Bronchial epithelial cell (primary cell): ENCODE data around the gene CMTR2. TPM values are rescaled to one million over a fixed set of nuclear protein-coding genes. Genes with fewer than 3 reads are reported as not detected.
A peak's percentile ranks its signal among the peaks of the same experiment; 100 is the strongest.
"Not testable (repeated sequence)": the region's sequence is repeated elsewhere in the genome, so short reads cannot be mapped to it uniquely, and the experiment has no call there.

Experiments used
- DNase-seq: peaks from one replicate; pipeline ENCODE4 v3.0.0-alpha.2; 2010; ENCODE audit warnings: low read depth
- FAIRE-seq: peaks from 2 replicates; lab custom pipeline; 2011; peaks lifted over from hg19 to GRCh38; lab: Jason Lieb, UNC
- H3K27me3 ChIP-seq: 2 replicates; pipeline ENCODE4 v1.5.1; 2011; ENCODE audit warnings: low read length; ENCODE audit not compliant: control insufficient read depth, insufficient read depth
- H3K36me3 ChIP-seq: 2 replicates; pipeline ENCODE4 v1.5.1; 2011; ENCODE audit warnings: low read length; ENCODE audit not compliant: control insufficient read depth, insufficient read depth
- H3K4me3 ChIP-seq: 2 replicates; pipeline ENCODE4 v1.5.1; 2011; ENCODE audit warnings: mild to moderate bottlenecking, low read depth, low read length, control low read depth
- CTCF ChIP-seq: IDR thresholded peaks from 2 replicates; pipeline ENCODE4 v1.5.1; 2011; ENCODE audit warnings: mild to moderate bottlenecking, moderate library complexity, low read length, control low read depth, inconsistent platforms; ENCODE audit not compliant: insufficient read depth, severe bottlenecking
- total RNA-seq: library from RNA; depleted of rRNA; stranded (reverse); fragments of >200 nt; gene quantifications from 2 replicates; pipeline ENCODE4 v1.2.1, GENCODE V29; 2014

Gene CMTR2
- total RNA-seq, 1 donor from 2014 or later, result 37.4 TPM

- no peak for TF ChIP-seq CTCF
- DNase-seq (no peak), FAIRE-seq (no peak)
- H3K36me3 ChIP-seq, result no peaks in the 10 kb centered on the region
- H3K27me3 ChIP-seq, result no peaks in the 10 kb centered on the region
- H3K4me3 ChIP-seq, result no peak overlapping the region
These were observed 8.1 kb upstream of the CMTR2 start for GRCh38 chr16:71297341-71297634.

GRCh38 chr16:71296584-71297340 lies 7.6 kb upstream of the CMTR2 start:
- H3K4me3 ChIP-seq, result no peak overlapping the region
- H3K27me3 ChIP-seq, result no peaks in the 10 kb centered on the region
- FAIRE-seq (no peak), DNase-seq (no peak)
- no peak for TF ChIP-seq CTCF
- no peaks in the 10 kb centered on the region for H3K36me3 ChIP-seq

GRCh38 chr16:71295950-71296349 lies 6.7 kb upstream of the CMTR2 start:
- no peak for DNase-seq
- no peak for TF ChIP-seq CTCF
- no peak for FAIRE-seq
- no peaks in the 10 kb centered on the region for H3K27me3 ChIP-seq
- H3K36me3 ChIP-seq, result no peaks in the 10 kb centered on the region
- no peak overlapping the region for H3K4me3 ChIP-seq

GRCh38 chr16:71293919-71294318 lies 4.7 kb upstream of the CMTR2 start:
- no peak for TF ChIP-seq CTCF

GRCh38 chr16:71292095-71292494 lies 2.9 kb upstream of the CMTR2 start:
- FAIRE-seq, H3K27me3 ChIP-seq, H3K4me3 ChIP-seq, DNase-seq, H3K36me3 ChIP-seq: not testable (repeated sequence)

More at GRCh38 chr16:71293919-71294318, 4.7 kb upstream of the CMTR2 start:
- FAIRE-seq (no peak), DNase-seq (no peak)
- no peak overlapping the region for H3K4me3 ChIP-seq
- no peaks in the 10 kb centered on the region for H3K27me3 ChIP-seq
- no peaks in the 10 kb centered on the region for H3K36me3 ChIP-seq

GRCh38 chr16:71289732-71290062 lies 495 bp upstream of the CMTR2 start:
- FAIRE-seq (no peak), DNase-seq (no peak)
- no peak for TF ChIP-seq CTCF
- H3K36me3 ChIP-seq, result no peaks in the 10 kb centered on the region
- no peaks in the 10 kb centered on the region for H3K27me3 ChIP-seq
- peak overlapping the region; percentile 79 for H3K4me3 ChIP-seq
